Activated CD4-positive, alpha-beta memory T cell treated with anti-CD3 and anti-CD28 coated beads for 36 hours (primary cell): ENCODE data around the gene FAM83B. TPM values are rescaled to one million over a fixed set of nuclear protein-coding genes. Genes with fewer than 3 reads are reported as not detected.

ENCODE experiments used
- CTCF ChIA-PET: fragments of 350-600 bp; sonication (Branson Sonifier 250); formaldehyde crosslinking; loops from one replicate; lab custom pipeline; 2021; ENCODE audit warnings: antibody characterized with exemption, inconsistent platforms; lab: Charles Lee
- POLR2A ChIA-PET: fragments of 350-600 bp; sonication (Branson Sonifier 250); formaldehyde crosslinking; loops from one replicate; lab custom pipeline; 2021; ENCODE audit warnings: antibody characterized with exemption; lab: Charles Lee
- DNase-seq: peaks from one replicate; pipeline ENCODE4 v3.0.0-alpha.2; 2020
- H3K27ac Mint-ChIP-seq: one replicate; pipeline ENCODE4 v1.8.0; 2021; ENCODE audit warnings: mixed read lengths
- H3K27me3 Mint-ChIP-seq: one replicate; pipeline ENCODE4 v1.8.0; 2021; ENCODE audit warnings: mixed read lengths
- H3K36me3 Mint-ChIP-seq: one replicate; pipeline ENCODE4 v1.8.0; 2021; ENCODE audit warnings: mixed read lengths
- H3K4me1 Mint-ChIP-seq: one replicate; pipeline ENCODE4 v1.8.0; 2021; ENCODE audit warnings: low read depth, mixed read lengths
- H3K4me3 Mint-ChIP-seq: one replicate; pipeline ENCODE4 v1.8.0; 2021; ENCODE audit warnings: mild to moderate bottlenecking, mixed read lengths
- H3K9me3 Mint-ChIP-seq: one replicate; pipeline ENCODE4 v1.8.0; 2021; ENCODE audit warnings: mixed read lengths
- intact Hi-C: fragments of 100-400 bp; cut with micrococcal nuclease; formaldehyde crosslinking; loops from one replicate; pipeline ENCODE4 v1.15.1; 2023
- total RNA-seq, 2 experiments: library from RNA; stranded (reverse); gene quantifications; one replicate each; pipeline ENCODE4 v1.2.3, GENCODE V29; 2021

Gene FAM83B
- total RNA-seq, 2 experiments from 2014 or later: not detected

- H3K9me3 Mint-ChIP-seq: peaks cover 8% of the 10 kb centered on the region
- CTCF ChIA-PET: no interaction called here
- intact Hi-C loops: no loop called here
- H3K4me1 Mint-ChIP-seq: no peaks in the 10 kb centered on the region
- H3K27ac Mint-ChIP-seq: no peak overlapping the region
- no peak for DNase-seq
- no peaks in the 10 kb centered on the region for H3K36me3 Mint-ChIP-seq
- H3K27me3 Mint-ChIP-seq: no peaks in the 10 kb centered on the region
- POLR2A ChIA-PET: interaction anchor here (0.7 kb wide), 1 partner anchor 89 kb away, joined by 3 read pairs; no protein-coding TSS in a partner anchor
- H3K4me3 Mint-ChIP-seq: no peak overlapping the region
These were observed 16.4 kb upstream of the FAM83B start for GRCh38 chr6:54830216-54830615.

GRCh38 chr6:54835176-54835575 is 11.4 kb upstream of the FAM83B start:
- DNase-seq: no peak
- Mint-ChIP-seq H3K27ac (no peak overlapping the region), H3K36me3 (no peaks in the 10 kb centered on the region), H3K27me3 (no peaks in the 10 kb centered on the region), H3K4me3 (no peak overlapping the region), H3K4me1 (no peaks in the 10 kb centered on the region), H3K9me3 (peaks cover 10% of the 10 kb centered on the region)
- CTCF ChIA-PET: no interaction called here
- intact Hi-C loops: no loop called here
- POLR2A ChIA-PET: no interaction called here

GRCh38 chr6:54846857-54847674 is 495 bp downstream of the FAM83B start:
- Mint-ChIP-seq H3K27me3 (peaks cover 9% of the 10 kb centered on the region), H3K4me1 (no peaks in the 10 kb centered on the region), H3K36me3 (no peaks in the 10 kb centered on the region), H3K27ac (no peak overlapping the region), H3K4me3 (no peak overlapping the region), H3K9me3 (peaks cover 9% of the 10 kb centered on the region)
- intact Hi-C loops: no loop called here
- CTCF ChIA-PET: no interaction called here
- POLR2A ChIA-PET: no interaction called here
- no peak for DNase-seq

GRCh38 chr6:54847799-54848597 is 1.4 kb downstream of the FAM83B start:
- ChIA-PET POLR2A (no interaction called here), CTCF (no interaction called here)
- intact Hi-C loops: no loop called here
- peaks cover 6% of the 10 kb centered on the region for H3K9me3 Mint-ChIP-seq
- no peaks in the 10 kb centered on the region for H3K36me3 Mint-ChIP-seq
- DNase-seq: no peak
- no peak overlapping the region for H3K27ac Mint-ChIP-seq
- peaks cover 9% of the 10 kb centered on the region for H3K27me3 Mint-ChIP-seq
- no peaks in the 10 kb centered on the region for H3K4me1 Mint-ChIP-seq
- H3K4me3 Mint-ChIP-seq: no peak overlapping the region

GRCh38 chr6:54850114-54850513 is 3.5 kb downstream of the FAM83B start:
- no peak overlapping the region for H3K4me3 Mint-ChIP-seq
- no peaks in the 10 kb centered on the region for H3K4me1 Mint-ChIP-seq
- H3K27ac Mint-ChIP-seq: no peak overlapping the region
- intact Hi-C loops: no loop called here
- POLR2A ChIA-PET: no interaction called here
- no peak for DNase-seq
- H3K36me3 Mint-ChIP-seq: no peaks in the 10 kb centered on the region
- H3K27me3 Mint-ChIP-seq: peaks cover 9% of the 10 kb centered on the region
- CTCF ChIA-PET: no interaction called here
- H3K9me3 Mint-ChIP-seq: peaks cover 10% of the 10 kb centered on the region

- no peak overlapping the region for H3K4me3 Mint-ChIP-seq
- H3K4me1 Mint-ChIP-seq: no peaks in the 10 kb centered on the region
- peaks cover 8% of the 10 kb centered on the region for H3K9me3 Mint-ChIP-seq
- no peaks in the 10 kb centered on the region for H3K27me3 Mint-ChIP-seq
- H3K27ac Mint-ChIP-seq: no peak overlapping the region
- CTCF ChIA-PET: interaction anchor here (0.6 kb wide), 1 partner anchor 207 kb away, joined by 3 read pairs; no protein-coding TSS in a partner anchor
- no peaks in the 10 kb centered on the region for H3K36me3 Mint-ChIP-seq
- DNase-seq: no peak
- POLR2A ChIA-PET: no interaction called here
- intact Hi-C loops: no loop called here
These were observed 9.6 kb downstream of the FAM83B start for GRCh38 chr6:54856129-54856528.

- Mint-ChIP-seq H3K4me1 (no peaks in the 10 kb centered on the region), H3K9me3 (peaks cover 4% of the 10 kb centered on the region), H3K36me3 (no peaks in the 10 kb centered on the region), H3K27ac (no peak overlapping the region), H3K4me3 (no peak overlapping the region), H3K27me3 (no peaks in the 10 kb centered on the region)
- intact Hi-C loops: no loop called here
- POLR2A ChIA-PET: no interaction called here
- no peak for DNase-seq
- CTCF ChIA-PET: no interaction called here
These were observed 13.6 kb downstream of the FAM83B start for GRCh38 chr6:54860132-54860531.

- ChIA-PET CTCF (no interaction called here), POLR2A (no interaction called here)
These were observed 14.2 kb downstream of the FAM83B start for GRCh38 chr6:54860739-54861138.

GRCh38 chr6:54861905-54862616 is 15.5 kb downstream of the FAM83B start:
- Mint-ChIP-seq H3K27me3 (no peaks in the 10 kb centered on the region), H3K4me1 (no peaks in the 10 kb centered on the region), H3K9me3 (peaks cover 4% of the 10 kb centered on the region), H3K27ac (no peak overlapping the region), H3K36me3 (no peaks in the 10 kb centered on the region), H3K4me3 (no peak overlapping the region)
- CTCF ChIA-PET: no interaction called here
- DNase-seq: no peak
- POLR2A ChIA-PET: no interaction called here
- intact Hi-C loops: no loop called here

More at GRCh38 chr6:54860739-54861138, 14.2 kb downstream of the FAM83B start:
- H3K4me3 Mint-ChIP-seq: no peak overlapping the region
- no peak overlapping the region for H3K27ac Mint-ChIP-seq
- H3K4me1 Mint-ChIP-seq: no peaks in the 10 kb centered on the region
- no peak for DNase-seq
- intact Hi-C loops: no loop called here
- no peaks in the 10 kb centered on the region for H3K27me3 Mint-ChIP-seq
- peaks cover 4% of the 10 kb centered on the region for H3K9me3 Mint-ChIP-seq
- H3K36me3 Mint-ChIP-seq: no peaks in the 10 kb centered on the region

- Mint-ChIP-seq H3K9me3 (peaks cover 4% of the 10 kb centered on the region), H3K27me3 (no peaks in the 10 kb centered on the region), H3K36me3 (no peaks in the 10 kb centered on the region), H3K4me3 (no peak overlapping the region), H3K4me1 (no peaks in the 10 kb centered on the region), H3K27ac (no peak overlapping the region)
- intact Hi-C loops: no loop called here
- DNase-seq: no peak
- CTCF ChIA-PET: no interaction called here
- POLR2A ChIA-PET: no interaction called here
These were observed 17.7 kb downstream of the FAM83B start for GRCh38 chr6:54864272-54864671.

- Mint-ChIP-seq H3K4me3 (no peak overlapping the region), H3K36me3 (no peaks in the 10 kb centered on the region), H3K4me1 (no peaks in the 10 kb centered on the region), H3K27ac (no peak overlapping the region), H3K27me3 (no peaks in the 10 kb centered on the region), H3K9me3 (peaks cover 4% of the 10 kb centered on the region)
- no peak for DNase-seq
- ChIA-PET POLR2A (no interaction called here), CTCF (no interaction called here)
- intact Hi-C loops: no loop called here
These were observed 18.6 kb downstream of the FAM83B start for GRCh38 chr6:54865091-54865631.

GRCh38 chr6:54868556-54868955 is 22.0 kb downstream of the FAM83B start:
- Mint-ChIP-seq H3K36me3 (no peaks in the 10 kb centered on the region), H3K27ac (no peak overlapping the region), H3K4me3 (no peak overlapping the region), H3K4me1 (no peaks in the 10 kb centered on the region), H3K9me3 (no peaks in the 10 kb centered on the region), H3K27me3 (no peaks in the 10 kb centered on the region)
- intact Hi-C loops: no loop called here
- CTCF ChIA-PET: no interaction called here
- POLR2A ChIA-PET: no interaction called here
- no peak for DNase-seq
